HepG2 (cell line): Measurements from ENCODE around the gene PSMC3IP. TPM values are rescaled to one million over a fixed set of nuclear protein-coding genes. Genes with fewer than 3 reads are reported as not detected.

ENCODE experiments used
- FOXP1 ChIP-seq, 2 experiments: fragments of 450-650 bp in 1 of 2; IDR thresholded peaks; 2 replicates each; pipeline ENCODE4 v1.6.1; 2017 to 2018; ENCODE audit warnings: antibody characterized with exemption in 1 of 2
- IKZF5 ChIP-seq: IDR thresholded peaks from 2 replicates; pipeline ENCODE4 v1.6.1; 2018; ENCODE audit warnings: missing genetic modification reagents, mild to moderate bottlenecking, missing compliant biosample characterization
- MLX ChIP-seq: IDR thresholded peaks from 2 replicates; pipeline ENCODE4 v1.6.1; 2016
- TCF12 ChIP-seq, 2 experiments: fragments of 450-650 bp in 1 of 2; sonication (generic) in 1 of 2; formaldehyde crosslinking in 1 of 2; IDR thresholded peaks; 2 replicates each; pipeline versions ENCODE4 v1.6.1 to v1.8.0; 2017 to 2022; ENCODE audit warnings: antibody characterized with exemption in 1 of 2, mild to moderate bottlenecking in 1 of 2, missing genetic modification reagents in 1 of 2, moderate library complexity in 1 of 2
- ZBTB38 ChIP-seq: sonication (generic); formaldehyde crosslinking; IDR thresholded peaks from 2 replicates; pipeline ENCODE4 v1.5.1; 2020; ENCODE audit warnings: mild to moderate bottlenecking, missing genetic modification reagents
- ZBTB42 ChIP-seq: sonication (generic); formaldehyde crosslinking; IDR thresholded peaks from 2 replicates; pipeline ENCODE4 v1.5.0; 2020; ENCODE audit warnings: mild to moderate bottlenecking, missing genetic modification reagents
- ZBTB49 ChIP-seq: sonication (generic); formaldehyde crosslinking; IDR thresholded peaks from 2 replicates; pipeline ENCODE4 v1.4.0; 2020; ENCODE audit warnings: missing genetic modification reagents, borderline replicate concordance
- ZNF20 ChIP-seq: sonication (generic); formaldehyde crosslinking; IDR thresholded peaks from 2 replicates; pipeline ENCODE4 v1.4.0; 2020; ENCODE audit warnings: mild to moderate bottlenecking, moderate library complexity, missing genetic modification reagents
- ZNF446 ChIP-seq: sonication (generic); formaldehyde crosslinking; IDR thresholded peaks from 2 replicates; pipeline ENCODE4 v1.5.0; 2020; ENCODE audit warnings: mild to moderate bottlenecking, missing genetic modification reagents
- ZNF737 ChIP-seq: sonication (generic); formaldehyde crosslinking; IDR thresholded peaks from 2 replicates; pipeline ENCODE4 v1.5.0; 2020; ENCODE audit warnings: missing genetic modification reagents, mild to moderate bottlenecking, borderline replicate concordance
- polyA plus RNA-seq, 8 experiments: library from polyadenylated mRNA; depleted of rRNA in 3 of 8; stranded (reverse) in 7 of 8; unstranded in 1 of 8; fragments of >200 nt; fragmentation: Illumina TruSeq in 4 of 8; extraction: Trizol in 4 of 8; gene quantifications; 2 replicates each; pipeline versions ENCODE4 v1.2.1 to v1.2.3, GENCODE V29; 2011 to 2016; ENCODE audit warnings: low read depth in 4 of 8, missing spikeins in 1 of 8, mixed read lengths in 1 of 8; ENCODE audit not compliant: insufficient read depth in 1 of 8
- total RNA-seq, 5 experiments: library from RNA; depleted of rRNA; stranded (reverse); fragments of >200 nt; fragmentation: Illumina TruSeq; extraction: Trizol; gene quantifications; 2 replicates each; pipeline ENCODE4 v1.2.3, GENCODE V29; 2016; ENCODE audit warnings: low read depth in 1 of 5
- TF ChIP-seq, protein P1 (sequence below): sonication (generic); formaldehyde crosslinking; IDR thresholded peaks from 2 replicates; pipeline ENCODE4 v1.9.0; 2021; ENCODE audit warnings: missing genetic modification reagents, borderline replicate concordance
- TF ChIP-seq, protein P2 (sequence below): sonication (generic); formaldehyde crosslinking; IDR thresholded peaks from 2 replicates; pipeline ENCODE4 v1.8.1; 2023; ENCODE audit warnings: mild to moderate bottlenecking, missing genetic modification reagents
- TF ChIP-seq, protein P3 (sequence below): sonication (generic); formaldehyde crosslinking; IDR thresholded peaks from 2 replicates; pipeline ENCODE4 v1.5.1; 2020; ENCODE audit warnings: missing genetic modification reagents, mild to moderate bottlenecking, borderline replicate concordance
- TF ChIP-seq, protein P4 (sequence below): sonication (generic); formaldehyde crosslinking; IDR thresholded peaks from 2 replicates; pipeline ENCODE4 v1.4.0; 2020; ENCODE audit warnings: mild to moderate bottlenecking, low read depth, missing genetic modification reagents
- TF ChIP-seq, protein P5 (sequence below): sonication (generic); formaldehyde crosslinking; IDR thresholded peaks from 2 replicates; pipeline ENCODE4 v1.5.0; 2020; ENCODE audit warnings: missing genetic modification reagents, mild to moderate bottlenecking, borderline replicate concordance

Gene PSMC3IP
- total and polyA plus RNA-seq, 2 of the 13 experiments (the other 11 are each of a cell fraction or from before 2014, with no cell fraction given), result 6.5 to 22.4 TPM

GRCh38 chr17:42577532-42578281 is at the start of gene PSMC3IP (continued):
- TF ChIP-seq, protein P1, sequence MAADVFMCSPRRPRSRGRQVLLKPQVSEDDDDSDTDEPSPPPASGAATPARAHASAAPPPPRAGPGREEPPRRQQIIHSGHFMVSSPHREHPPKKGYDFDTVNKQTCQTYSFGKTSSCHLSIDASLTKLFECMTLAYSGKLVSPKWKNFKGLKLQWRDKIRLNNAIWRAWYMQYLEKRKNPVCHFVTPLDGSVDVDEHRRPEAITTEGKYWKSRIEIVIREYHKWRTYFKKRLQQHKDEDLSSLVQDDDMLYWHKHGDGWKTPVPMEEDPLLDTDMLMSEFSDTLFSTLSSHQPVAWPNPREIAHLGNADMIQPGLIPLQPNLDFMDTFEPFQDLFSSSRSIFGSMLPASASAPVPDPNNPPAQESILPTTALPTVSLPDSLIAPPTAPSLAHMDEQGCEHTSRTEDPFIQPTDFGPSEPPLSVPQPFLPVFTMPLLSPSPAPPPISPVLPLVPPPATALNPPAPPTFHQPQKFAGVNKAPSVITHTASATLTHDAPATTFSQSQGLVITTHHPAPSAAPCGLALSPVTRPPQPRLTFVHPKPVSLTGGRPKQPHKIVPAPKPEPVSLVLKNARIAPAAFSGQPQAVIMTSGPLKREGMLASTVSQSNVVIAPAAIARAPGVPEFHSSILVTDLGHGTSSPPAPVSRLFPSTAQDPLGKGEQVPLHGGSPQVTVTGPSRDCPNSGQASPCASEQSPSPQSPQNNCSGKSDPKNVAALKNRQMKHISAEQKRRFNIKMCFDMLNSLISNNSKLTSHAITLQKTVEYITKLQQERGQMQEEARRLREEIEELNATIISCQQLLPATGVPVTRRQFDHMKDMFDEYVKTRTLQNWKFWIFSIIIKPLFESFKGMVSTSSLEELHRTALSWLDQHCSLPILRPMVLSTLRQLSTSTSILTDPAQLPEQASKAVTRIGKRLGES (CRISPR knock-in tag), result no peak
- TF ChIP-seq ZNF737 (CRISPR knock-in tag) (no peak), ZNF446 (CRISPR knock-in tag) (peak; percentile 83; the same call in 1 of the 2 replicates), ZNF20 (CRISPR knock-in tag) (no peak), IKZF5 (CRISPR knock-in tag) (peak; percentile 90), MLX (peak; percentile 43; the same call in 1 of the 2 replicates), FOXP1 (IDR thresholded peaks at IDR 0.05) (no peak), FOXP1 (CRISPR knock-in tag; IDR thresholded peaks at IDR 0.05) (no peak), ZBTB42 (CRISPR knock-in tag) (no peak; the same call in 1 of the 2 replicates), TCF12 (IDR thresholded peaks at IDR 0.05) (no peak), TCF12 (CRISPR knock-in tag; IDR thresholded peaks at IDR 0.05) (peak; percentile 66; the same call in 1 of the 2 replicates), ZBTB49 (no peak), ZBTB38 (CRISPR knock-in tag) (0 out of 2 replicates have a peak, but pooled peaks have one; percentile 29)
- TF ChIP-seq, protein P2, sequence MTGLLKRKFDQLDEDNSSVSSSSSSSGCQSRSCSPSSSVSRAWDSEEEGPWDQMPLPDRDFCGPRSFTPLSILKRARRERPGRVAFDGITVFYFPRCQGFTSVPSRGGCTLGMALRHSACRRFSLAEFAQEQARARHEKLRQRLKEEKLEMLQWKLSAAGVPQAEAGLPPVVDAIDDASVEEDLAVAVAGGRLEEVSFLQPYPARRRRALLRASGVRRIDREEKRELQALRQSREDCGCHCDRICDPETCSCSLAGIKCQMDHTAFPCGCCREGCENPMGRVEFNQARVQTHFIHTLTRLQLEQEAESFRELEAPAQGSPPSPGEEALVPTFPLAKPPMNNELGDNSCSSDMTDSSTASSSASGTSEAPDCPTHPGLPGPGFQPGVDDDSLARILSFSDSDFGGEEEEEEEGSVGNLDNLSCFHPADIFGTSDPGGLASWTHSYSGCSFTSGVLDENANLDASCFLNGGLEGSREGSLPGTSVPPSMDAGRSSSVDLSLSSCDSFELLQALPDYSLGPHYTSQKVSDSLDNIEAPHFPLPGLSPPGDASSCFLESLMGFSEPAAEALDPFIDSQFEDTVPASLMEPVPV, result peak; percentile 88
- TF ChIP-seq, protein P3, sequence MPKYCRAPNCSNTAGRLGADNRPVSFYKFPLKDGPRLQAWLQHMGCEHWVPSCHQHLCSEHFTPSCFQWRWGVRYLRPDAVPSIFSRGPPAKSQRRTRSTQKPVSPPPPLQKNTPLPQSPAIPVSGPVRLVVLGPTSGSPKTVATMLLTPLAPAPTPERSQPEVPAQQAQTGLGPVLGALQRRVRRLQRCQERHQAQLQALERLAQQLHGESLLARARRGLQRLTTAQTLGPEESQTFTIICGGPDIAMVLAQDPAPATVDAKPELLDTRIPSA (CRISPR knock-in tag), result no peak
- TF ChIP-seq, protein P4, sequence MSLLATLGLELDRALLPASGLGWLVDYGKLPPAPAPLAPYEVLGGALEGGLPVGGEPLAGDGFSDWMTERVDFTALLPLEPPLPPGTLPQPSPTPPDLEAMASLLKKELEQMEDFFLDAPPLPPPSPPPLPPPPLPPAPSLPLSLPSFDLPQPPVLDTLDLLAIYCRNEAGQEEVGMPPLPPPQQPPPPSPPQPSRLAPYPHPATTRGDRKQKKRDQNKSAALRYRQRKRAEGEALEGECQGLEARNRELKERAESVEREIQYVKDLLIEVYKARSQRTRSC (CRISPR knock-in tag), result no peak
- TF ChIP-seq, protein P5, sequence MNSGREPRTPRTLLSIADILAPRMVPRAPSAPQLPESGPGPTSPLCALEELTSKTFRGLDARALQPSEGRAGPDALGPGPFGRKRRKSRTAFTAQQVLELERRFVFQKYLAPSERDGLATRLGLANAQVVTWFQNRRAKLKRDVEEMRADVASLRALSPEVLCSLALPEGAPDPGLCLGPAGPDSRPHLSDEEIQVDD (CRISPR knock-in tag), result no peak
